BLaER1 treated with 17β-estradiol and CSF1 and Interleukin-3, amounts not matched to agents 10 nM and 100 nM (cell line): ENCODE data around the gene TSEN54.
A peak's percentile ranks its signal among the peaks of the same experiment; 100 is the strongest.

Experiments used
- H3K27ac ChIP-seq, 11 experiments: shearing (Covaris generic); formaldehyde crosslinking; 2 replicates each; pipeline ENCODE4 v1.8.1; 2022
- H3K27me3 ChIP-seq, 11 experiments: shearing (Covaris generic); formaldehyde crosslinking; 2 replicates each; pipeline ENCODE4 v1.8.1; 2022
- H3K36me3 ChIP-seq, 11 experiments: shearing (Covaris generic); formaldehyde crosslinking; 2 replicates each; pipeline ENCODE4 v1.8.1; 2022
- H3K4me1 ChIP-seq, 10 experiments: shearing (Covaris generic); formaldehyde crosslinking; 2 replicates each; pipeline ENCODE4 v1.8.1; 2022
- H3K4me2 ChIP-seq, 11 experiments: shearing (Covaris generic); formaldehyde crosslinking; 2 replicates each; pipeline ENCODE4 v1.8.1; 2022
- H3K4me3 ChIP-seq, 10 experiments: shearing (Covaris generic); formaldehyde crosslinking; 2 replicates each; pipeline ENCODE4 v1.8.1; 2022
- H3K9ac ChIP-seq, 11 experiments: shearing (Covaris generic); formaldehyde crosslinking; 2 replicates each; pipeline ENCODE4 v1.8.1; 2022
- H3K9me3 ChIP-seq, 11 experiments: shearing (Covaris generic); formaldehyde crosslinking; replicated peaks in 1 of 11; 2 replicates each; pipeline ENCODE4 v1.8.1; 2022
- H4K20me1 ChIP-seq, 11 experiments: shearing (Covaris generic); formaldehyde crosslinking; 2 replicates each; pipeline ENCODE4 v1.8.1; 2022
- Cebpa-rat ChIP-seq, 11 experiments: shearing (Covaris generic); IDR thresholded peaks; 2 replicates each; pipeline ENCODE4 v1.8.1; 2022

The TSEN54 gene

DNA sequence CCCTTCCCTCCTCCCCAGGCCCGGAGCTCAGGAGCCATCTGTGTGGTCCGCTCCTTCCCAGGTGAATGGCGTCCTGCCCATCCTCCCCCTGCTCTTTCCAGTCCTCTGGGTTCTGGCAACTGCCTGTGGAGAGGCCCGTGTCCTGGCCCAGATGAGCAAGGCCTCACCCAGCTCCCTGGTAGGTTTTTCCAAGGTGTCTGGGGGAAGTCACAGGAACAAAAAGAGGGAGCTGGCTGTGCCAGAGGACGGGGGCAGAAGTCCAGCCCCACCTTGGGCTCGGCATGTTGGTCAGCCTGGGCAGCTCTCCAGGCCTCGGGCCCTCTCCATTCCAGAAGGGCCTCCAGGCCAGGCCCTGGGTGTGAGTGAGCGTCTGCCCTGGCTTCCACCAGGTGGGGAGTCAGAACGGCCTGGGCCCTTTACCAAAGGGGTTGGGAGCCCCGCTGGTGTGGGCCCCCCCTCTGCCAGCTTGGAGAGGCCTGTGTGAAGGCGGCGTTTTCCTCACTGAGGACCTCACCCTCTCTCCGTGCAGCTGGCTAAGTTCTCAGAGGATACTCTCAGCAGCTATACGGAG is 26.1 kb upstream of the TSEN54 start:
- Histone ChIP-seq H4K20me1 (peaks cover 0 to 17% (median 0%) of the 10 kb centered on the region in 11 experiments; a peak in 3 of 22 replicates), H3K9me3 (no peaks in the 10 kb centered on the region), H3K27me3 (no peaks in the 10 kb centered on the region), H3K27ac (peak overlapping the region; percentile 55 to 98 (median 87)), H3K36me3 (peaks cover 23 to 59% (median 39%) of the 10 kb centered on the region in 11 experiments), H3K4me2 (peak overlapping the region; percentile 84 to 100 (median 96)), H3K4me3 (peak overlapping the region in 9 of 10 experiments; percentile 26 to 66 (median 60); a peak in 17 of 20 replicates), H3K4me1 (peaks cover 78 to 100% (median 97%) of the 10 kb centered on the region in 10 experiments), H3K9ac (peak overlapping the region; percentile 64 to 91 (median 78))
- TF ChIP-seq Cebpa-rat (IDR thresholded peaks at IDR 0.05) = no peak

DNA sequence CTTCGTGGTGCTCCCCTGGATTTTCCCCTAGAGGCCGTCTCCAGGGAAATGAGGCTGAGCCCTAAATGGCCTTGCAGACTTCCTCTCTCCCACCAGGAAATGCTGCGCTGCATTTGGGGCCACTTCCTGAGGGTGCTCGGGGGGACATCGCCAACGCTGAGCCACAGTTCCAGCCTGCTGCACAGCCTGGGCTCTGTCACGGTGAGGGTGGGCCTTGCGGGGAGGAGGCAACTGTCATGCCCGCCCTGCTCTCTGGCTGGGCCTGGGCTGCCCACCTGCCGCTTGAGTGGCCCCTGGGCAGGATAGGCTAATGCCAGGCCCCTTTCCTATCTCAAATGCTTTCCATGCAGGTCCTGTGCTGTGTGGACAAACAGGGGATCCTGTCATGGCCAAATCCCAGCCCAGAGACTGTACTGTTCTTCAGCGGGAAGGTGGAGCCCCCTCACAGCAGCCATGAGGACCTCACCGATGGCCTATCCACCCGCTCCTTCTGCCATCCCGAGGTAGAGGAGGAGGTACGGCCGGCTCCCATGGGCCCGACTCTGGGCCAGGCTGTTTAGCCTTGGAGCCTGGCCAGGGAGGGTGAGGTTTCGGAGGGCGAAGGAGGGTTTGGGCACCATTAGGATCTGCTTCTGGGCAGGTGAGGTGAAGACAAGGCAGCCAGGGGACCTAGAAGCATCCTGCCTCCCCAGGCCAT is 25.2 kb upstream of the TSEN54 start:
- peaks cover 32 to 64% (median 48%) of the 10 kb centered on the region in 11 experiments for H3K36me3 ChIP-seq
- peak overlapping the region; percentile 55 to 98 (median 87); a peak in 21 of 22 replicates for H3K27ac ChIP-seq
- no peaks in the 10 kb centered on the region for H3K27me3 ChIP-seq
- no peaks in the 10 kb centered on the region for H3K9me3 ChIP-seq
- peak overlapping the region in 9 of 10 experiments; percentile 0 to 66 (median 60); a peak in 17 of 20 replicates for H3K4me3 ChIP-seq
- H3K4me2 ChIP-seq = peak overlapping the region; percentile 84 to 100 (median 96)
- H4K20me1 ChIP-seq = peaks cover 0 to 23% (median 0%) of the 10 kb centered on the region in 11 experiments; a peak in 3 of 22 replicates
- peaks cover 70 to 100% (median 97%) of the 10 kb centered on the region in 10 experiments for H3K4me1 ChIP-seq
- H3K9ac ChIP-seq = peak overlapping the region; percentile 64 to 91 (median 78); a peak in 21 of 22 replicates
- TF ChIP-seq Cebpa-rat (IDR thresholded peaks at IDR 0.05) = no peak

DNA sequence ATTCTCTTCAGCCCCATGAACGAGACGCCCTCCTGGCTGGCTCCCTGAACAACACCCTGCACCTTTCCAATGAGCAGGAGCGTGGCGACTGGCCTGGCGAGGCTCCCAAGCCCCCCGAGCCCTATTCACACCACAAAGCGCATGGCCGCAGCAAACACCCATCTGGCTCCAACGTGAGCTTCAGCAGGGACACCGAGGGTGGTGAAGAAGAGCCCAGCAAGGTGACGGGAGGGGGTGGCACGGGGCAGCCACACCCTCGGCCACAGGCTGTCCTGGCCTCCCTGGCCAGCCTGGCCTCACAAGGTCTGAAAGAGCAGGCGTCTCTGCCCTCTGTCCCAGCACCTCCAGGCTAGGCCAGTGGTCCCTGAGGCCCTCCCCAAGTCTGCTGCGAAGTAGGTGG is 24.6 kb upstream of the TSEN54 start:
- Histone ChIP-seq H3K4me3 (peak overlapping the region in 7 of 10 experiments; percentile 7 to 66 (median 59); a peak in 9 of 20 replicates), H4K20me1 (peaks cover 0 to 29% (median 0%) of the 10 kb centered on the region in 11 experiments; a peak in 3 of 22 replicates), H3K27ac (peak overlapping the region in 9 of 11 experiments; percentile 79 to 98 (median 89); a peak in 16 of 22 replicates), H3K9ac (peak overlapping the region in 10 of 11 experiments; percentile 72 to 91 (median 79); a peak in 19 of 22 replicates), H3K36me3 (peaks cover 38 to 66% (median 53%) of the 10 kb centered on the region in 11 experiments), H3K9me3 (no peaks in the 10 kb centered on the region), H3K27me3 (no peaks in the 10 kb centered on the region), H3K4me1 (peaks cover 65 to 100% (median 97%) of the 10 kb centered on the region in 10 experiments), H3K4me2 (peak overlapping the region; percentile 84 to 100 (median 96))
- no peak for TF ChIP-seq Cebpa-rat (IDR thresholded peaks at IDR 0.05)

DNA sequence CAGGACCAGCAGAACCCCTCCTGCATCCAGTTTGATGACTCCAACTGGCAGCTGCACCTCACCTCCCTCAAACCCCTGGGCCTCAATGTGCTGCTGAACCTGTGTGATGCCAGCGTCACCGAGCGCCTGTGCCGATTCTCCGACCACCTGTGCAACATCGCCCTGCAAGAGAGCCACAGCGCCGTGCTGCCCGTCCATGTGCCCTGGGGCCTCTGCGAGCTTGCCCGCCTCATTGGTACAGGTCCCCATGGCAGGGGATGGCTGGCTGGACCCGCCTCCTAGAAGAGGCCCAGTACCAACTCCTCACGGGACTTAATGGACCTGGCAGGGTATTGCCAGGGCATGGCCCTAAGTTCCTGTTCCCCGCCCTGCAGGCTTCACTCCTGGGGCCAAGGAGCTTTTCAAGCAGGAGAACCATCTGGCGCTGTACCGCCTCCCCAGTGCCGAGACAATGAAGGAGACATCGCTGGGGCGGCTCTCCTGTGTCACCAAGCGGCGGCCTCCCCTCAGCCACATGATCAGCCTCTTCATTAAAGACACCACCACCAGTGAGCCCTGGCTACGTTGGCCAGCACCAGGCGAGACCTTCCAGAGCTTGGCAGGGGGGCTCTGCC is 23.7 kb upstream of the TSEN54 start:
- Histone ChIP-seq H3K4me2 (peak overlapping the region; percentile 84 to 100 (median 96); a peak in 21 of 22 replicates), H3K27ac (peak overlapping the region in 7 of 11 experiments; percentile 80 to 98 (median 91); a peak in 13 of 22 replicates), H3K9ac (peak overlapping the region in 8 of 11 experiments; percentile 9 to 91 (median 80); a peak in 13 of 22 replicates), H3K27me3 (no peaks in the 10 kb centered on the region), H3K4me1 (peaks cover 65 to 100% (median 97%) of the 10 kb centered on the region in 10 experiments), H3K36me3 (peaks cover 42 to 75% (median 63%) of the 10 kb centered on the region in 11 experiments), H3K9me3 (no peaks in the 10 kb centered on the region), H3K4me3 (peak overlapping the region in 1 of 10 experiments; percentile 63; a peak in 2 of 20 replicates), H4K20me1 (peaks cover 0 to 34% (median 0%) of the 10 kb centered on the region in 11 experiments; a peak in 3 of 22 replicates)
- TF ChIP-seq Cebpa-rat (IDR thresholded peaks at IDR 0.05) = no peak

DNA sequence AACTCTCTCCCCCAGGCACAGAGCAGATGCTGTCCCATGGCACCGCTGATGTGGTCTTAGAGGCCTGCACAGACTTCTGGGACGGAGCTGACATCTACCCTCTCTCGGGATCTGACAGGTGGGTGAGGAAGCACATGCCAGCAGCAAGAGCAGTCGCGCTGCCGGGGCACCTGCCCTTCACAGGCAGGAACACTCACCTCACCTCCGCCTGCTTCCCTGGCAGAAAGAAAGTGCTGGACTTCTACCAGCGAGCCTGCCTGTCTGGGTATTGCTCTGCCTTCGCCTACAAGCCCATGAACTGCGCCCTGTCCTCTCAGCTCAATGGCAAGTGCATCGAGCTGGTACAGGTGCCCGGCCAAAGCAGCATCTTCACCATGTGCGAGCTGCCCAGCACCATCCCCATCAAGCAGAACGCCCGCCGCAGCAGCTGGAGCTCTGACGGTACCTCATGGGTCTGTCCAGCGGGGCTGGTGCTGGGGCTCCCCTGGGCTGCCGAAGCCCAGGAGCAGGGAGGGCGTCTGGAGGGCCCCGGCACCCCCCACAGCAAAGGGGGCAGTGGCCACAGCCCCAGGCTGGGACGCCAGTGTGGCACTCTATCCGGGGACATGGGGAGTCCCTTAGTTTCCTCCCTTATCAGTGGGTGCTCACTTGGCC is 22.7 kb upstream of the TSEN54 start:
- Histone ChIP-seq H3K36me3 (peaks cover 42 to 83% (median 64%) of the 10 kb centered on the region in 11 experiments), H3K4me1 (peaks cover 65 to 100% (median 97%) of the 10 kb centered on the region in 10 experiments), H3K27ac (peak overlapping the region in 7 of 11 experiments; percentile 20 to 98 (median 89); a peak in 11 of 22 replicates), H3K4me3 (no peak overlapping the region; a peak in 1 of 20 replicates), H4K20me1 (peaks cover 0 to 40% (median 0%) of the 10 kb centered on the region in 11 experiments; a peak in 5 of 22 replicates), H3K4me2 (peak overlapping the region in 9 of 11 experiments; percentile 84 to 100 (median 96); a peak in 18 of 22 replicates), H3K9ac (peak overlapping the region in 7 of 11 experiments; percentile 7 to 91 (median 80); a peak in 12 of 22 replicates), H3K9me3 (no peaks in the 10 kb centered on the region), H3K27me3 (no peaks in the 10 kb centered on the region)
- TF ChIP-seq Cebpa-rat (IDR thresholded peaks at IDR 0.05) = no peak

DNA sequence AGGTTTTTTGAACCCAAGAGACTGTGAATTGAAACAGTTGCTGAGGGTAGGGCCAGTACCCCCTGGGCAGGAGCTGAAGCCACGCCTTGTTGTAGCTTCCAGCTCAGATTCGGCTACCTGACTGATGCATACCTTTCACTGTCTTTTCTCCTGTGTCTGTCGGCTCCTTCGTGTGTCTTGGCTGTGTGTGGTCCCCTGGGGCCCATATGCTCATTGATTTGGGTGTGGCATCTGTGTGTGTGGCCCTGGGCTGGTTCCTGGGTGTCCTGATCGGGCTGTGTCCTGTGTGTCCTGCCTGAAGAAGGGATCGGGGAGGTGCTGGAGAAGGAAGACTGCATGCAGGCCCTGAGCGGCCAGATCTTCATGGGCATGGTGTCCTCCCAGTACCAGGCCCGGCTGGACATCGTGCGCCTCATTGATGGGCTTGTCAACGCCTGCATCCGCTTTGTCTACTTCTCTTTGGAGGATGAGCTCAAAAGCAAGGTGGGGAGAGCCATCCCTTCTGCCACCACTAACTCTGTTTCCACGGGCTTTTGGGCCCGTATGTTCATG is 21.9 kb upstream of the TSEN54 start:
- peaks cover 65 to 100% (median 97%) of the 10 kb centered on the region in 10 experiments for H3K4me1 ChIP-seq
- peak overlapping the region in 8 of 11 experiments; percentile 84 to 100 (median 96); a peak in 15 of 22 replicates for H3K4me2 ChIP-seq
- peak overlapping the region in 5 of 11 experiments; percentile 17 to 98 (median 91); a peak in 4 of 22 replicates for H3K27ac ChIP-seq
- no peak for TF ChIP-seq Cebpa-rat (IDR thresholded peaks at IDR 0.05)
- H3K4me3 ChIP-seq = no peak overlapping the region
- H3K27me3 ChIP-seq = no peaks in the 10 kb centered on the region
- H4K20me1 ChIP-seq = peaks cover 0 to 48% (median 0%) of the 10 kb centered on the region in 11 experiments; a peak in 5 of 22 replicates
- H3K36me3 ChIP-seq = peaks cover 44 to 89% (median 70%) of the 10 kb centered on the region in 11 experiments
- H3K9me3 ChIP-seq = no peaks in the 10 kb centered on the region
- peak overlapping the region in 5 of 11 experiments; percentile 37 to 91 (median 80); a peak in 4 of 22 replicates for H3K9ac ChIP-seq

DNA sequence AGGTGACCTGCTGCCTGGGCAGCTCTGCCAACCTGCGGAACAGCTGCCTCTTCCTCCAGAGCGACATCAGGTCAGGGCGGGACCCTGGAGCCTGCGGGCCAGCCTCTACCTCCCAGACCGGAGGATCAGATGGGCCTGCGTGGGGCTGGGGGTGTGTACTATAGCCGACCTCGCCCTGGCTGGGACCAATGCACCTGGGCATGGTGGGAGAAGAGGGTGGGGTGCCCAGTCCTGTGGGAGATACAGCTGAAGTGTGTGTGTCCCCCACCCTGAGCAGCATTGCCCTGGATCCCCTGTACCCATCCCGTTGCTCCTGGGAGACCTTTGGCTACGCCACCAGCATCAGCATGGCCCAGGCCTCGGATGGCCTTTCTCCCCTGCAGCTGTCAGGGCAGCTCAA is 20.3 kb upstream of the TSEN54 start:
- Histone ChIP-seq H3K27ac (peak overlapping the region in 6 of 11 experiments; percentile 24 to 84 (median 79); a peak in 10 of 22 replicates), H4K20me1 (peaks cover 0 to 60% (median 0%) of the 10 kb centered on the region in 11 experiments; a peak in 9 of 22 replicates), H3K4me3 (no peak overlapping the region), H3K4me2 (peak overlapping the region in 9 of 11 experiments; percentile 80 to 99 (median 94); a peak in 16 of 22 replicates), H3K27me3 (no peaks in the 10 kb centered on the region), H3K36me3 (peaks cover 60 to 97% (median 84%) of the 10 kb centered on the region in 11 experiments), H3K4me1 (peaks cover 61 to 100% (median 97%) of the 10 kb centered on the region in 10 experiments), H3K9me3 (no peaks in the 10 kb centered on the region), H3K9ac (peak overlapping the region in 5 of 11 experiments; percentile 28 to 79 (median 57); a peak in 7 of 22 replicates)
- TF ChIP-seq Cebpa-rat (IDR thresholded peaks at IDR 0.05) = no peak
